NOMO-1 treated with dmso at 0.1 percent for 144 hours (cell line): Measurements from ENCODE around the gene USP32.
"Not testable (repeated sequence)": the region's sequence is repeated elsewhere in the genome, so short reads cannot be mapped to it uniquely, and the experiment has no call there.

Source experiments
- DNase-seq: peaks from one replicate; lab custom pipeline; 2025; ENCODE audit not compliant: unreplicated experiment; lab: John Stamatoyannopoulos, UW

USP32 gene

GRCh38 chr17:60186846-60187745 is 204.8 kb downstream of the USP32 start:
- not testable (repeated sequence) for DNase-seq

- DNase-seq: not testable (repeated sequence)
Measured at GRCh38 chr17:60186372-60186771, 205.6 kb downstream of the USP32 start.

DNA sequence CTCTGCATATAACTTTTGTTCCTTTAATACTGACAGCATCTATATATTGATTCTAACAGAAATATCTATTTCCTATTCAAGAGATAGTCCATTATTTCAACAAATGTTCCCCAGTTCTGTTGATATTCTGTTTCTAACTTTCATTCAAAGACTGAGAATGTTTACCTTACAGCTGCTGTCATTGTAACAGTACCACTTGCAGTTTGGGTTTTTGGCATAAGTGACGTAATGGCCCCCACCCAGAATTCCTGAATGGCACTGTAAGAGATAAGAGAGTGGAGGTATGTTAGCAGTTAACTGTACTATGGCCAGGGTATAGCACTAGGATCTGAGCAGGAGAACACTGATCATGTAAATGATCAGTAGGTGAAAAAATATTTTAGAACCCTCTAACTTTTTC is 211.6 kb downstream of the USP32 start:
- DNase-seq: not testable (repeated sequence)

- DNase-seq: not testable (repeated sequence)
Measured at GRCh38 chr17:60178180-60178579, 213.8 kb downstream of the USP32 start.

DNA sequence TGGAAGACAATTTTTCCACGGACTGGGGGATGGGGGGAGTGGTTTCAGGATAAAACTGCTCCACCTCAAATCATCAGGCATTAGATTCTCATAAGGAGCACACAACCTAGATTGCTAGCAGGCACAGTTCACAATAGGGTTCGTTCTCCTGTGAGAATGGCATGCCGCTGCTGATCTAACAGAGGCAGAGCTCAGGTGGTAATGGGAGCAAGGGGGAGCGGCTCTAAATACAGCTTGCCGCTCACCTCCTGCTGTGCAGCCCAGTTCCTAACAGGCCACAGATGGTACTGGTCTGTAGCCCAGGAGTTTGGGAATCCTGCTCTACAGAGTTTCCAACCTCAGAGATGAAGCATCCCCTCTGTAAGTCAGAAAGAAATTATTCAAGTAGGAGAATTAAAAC is 215.2 kb downstream of the USP32 start:
- not testable (repeated sequence) for DNase-seq

- not testable (repeated sequence) for DNase-seq
Measured at GRCh38 chr17:60174767-60175166, 217.2 kb downstream of the USP32 start.

DNA sequence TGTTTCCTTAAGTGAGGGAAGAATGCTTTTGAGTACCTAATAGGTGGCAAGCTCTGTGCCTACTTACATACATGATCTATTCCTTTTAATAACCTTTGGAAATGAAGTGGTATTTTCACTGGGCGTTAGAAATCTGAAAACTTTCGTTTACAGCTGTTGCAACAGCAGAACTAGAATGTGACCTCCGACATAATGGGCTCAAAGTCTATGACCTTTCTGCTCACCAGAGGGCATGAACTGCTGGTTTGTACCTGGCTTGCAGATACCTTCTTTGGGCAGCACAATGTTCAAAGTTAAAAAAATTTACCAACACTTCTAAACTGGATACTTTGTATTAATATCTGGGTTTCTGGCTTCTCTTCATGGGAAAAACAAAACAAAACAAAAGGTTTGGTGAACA is 217.9 kb downstream of the USP32 start:
- DNase-seq: no peak

- DNase-seq: no peak
Measured at GRCh38 chr17:60173304-60173819, 218.6 kb downstream of the USP32 start.

DNA sequence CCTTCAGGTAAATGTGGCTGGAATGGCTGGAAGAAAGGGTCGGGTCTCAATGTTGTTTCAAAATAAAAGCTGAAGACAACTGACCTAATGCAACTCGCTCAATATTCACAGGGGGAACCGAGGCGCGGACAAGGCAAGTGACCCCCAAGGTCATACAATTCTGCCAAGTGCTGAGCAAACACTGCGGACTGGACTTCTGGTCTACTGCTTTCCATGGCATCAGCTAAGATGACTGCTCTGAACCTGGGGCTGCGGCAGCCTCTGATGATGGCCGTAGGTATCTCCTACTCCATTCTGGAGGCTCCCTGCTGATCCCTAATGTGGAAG is 220.2 kb downstream of the USP32 start:
- DNase-seq: no peak

DNA sequence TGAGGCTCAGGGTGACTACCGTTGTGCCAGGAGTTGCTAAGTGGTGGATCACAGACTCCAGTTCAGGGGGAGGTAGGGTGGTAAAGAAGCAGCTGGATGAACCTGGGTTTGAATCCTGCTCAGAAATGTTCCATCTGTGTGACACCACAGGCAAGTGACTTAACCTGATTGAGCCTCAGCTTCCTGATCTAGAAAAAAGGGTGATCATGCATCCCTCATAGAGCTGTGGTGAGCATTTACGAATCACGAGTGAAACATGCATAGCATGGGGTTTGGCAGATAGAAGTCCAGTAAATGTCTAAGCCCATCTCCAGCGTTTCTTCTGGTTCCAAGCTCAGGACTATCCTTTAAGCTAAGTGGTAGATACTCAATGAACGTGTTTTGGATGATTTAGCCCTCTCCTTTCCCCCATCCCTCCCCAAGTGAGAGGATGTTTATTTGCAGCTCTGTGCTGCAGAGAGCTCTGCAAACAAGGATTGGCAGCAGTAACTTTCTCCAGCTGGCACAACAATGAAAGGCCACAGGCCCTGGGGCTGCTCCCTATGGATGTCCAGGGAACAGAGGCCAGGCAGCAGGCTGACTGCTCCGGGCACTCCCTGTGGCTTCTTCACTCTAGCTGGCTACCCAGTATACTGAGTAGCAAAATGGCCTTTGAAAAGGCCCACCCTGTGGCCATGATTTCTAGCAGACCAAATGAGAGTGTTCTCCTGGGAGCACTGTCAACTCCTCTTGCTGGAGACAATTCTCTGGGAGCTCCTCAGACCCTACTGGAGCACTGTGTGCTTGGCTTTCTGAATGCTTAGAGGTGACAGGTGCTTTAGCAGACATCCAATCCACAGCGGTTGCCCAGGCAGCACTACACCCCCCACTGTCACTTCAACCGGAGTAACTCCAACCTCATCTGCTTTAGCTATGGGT is 220.8 kb downstream of the USP32 start:
- no peak for DNase-seq

DNA sequence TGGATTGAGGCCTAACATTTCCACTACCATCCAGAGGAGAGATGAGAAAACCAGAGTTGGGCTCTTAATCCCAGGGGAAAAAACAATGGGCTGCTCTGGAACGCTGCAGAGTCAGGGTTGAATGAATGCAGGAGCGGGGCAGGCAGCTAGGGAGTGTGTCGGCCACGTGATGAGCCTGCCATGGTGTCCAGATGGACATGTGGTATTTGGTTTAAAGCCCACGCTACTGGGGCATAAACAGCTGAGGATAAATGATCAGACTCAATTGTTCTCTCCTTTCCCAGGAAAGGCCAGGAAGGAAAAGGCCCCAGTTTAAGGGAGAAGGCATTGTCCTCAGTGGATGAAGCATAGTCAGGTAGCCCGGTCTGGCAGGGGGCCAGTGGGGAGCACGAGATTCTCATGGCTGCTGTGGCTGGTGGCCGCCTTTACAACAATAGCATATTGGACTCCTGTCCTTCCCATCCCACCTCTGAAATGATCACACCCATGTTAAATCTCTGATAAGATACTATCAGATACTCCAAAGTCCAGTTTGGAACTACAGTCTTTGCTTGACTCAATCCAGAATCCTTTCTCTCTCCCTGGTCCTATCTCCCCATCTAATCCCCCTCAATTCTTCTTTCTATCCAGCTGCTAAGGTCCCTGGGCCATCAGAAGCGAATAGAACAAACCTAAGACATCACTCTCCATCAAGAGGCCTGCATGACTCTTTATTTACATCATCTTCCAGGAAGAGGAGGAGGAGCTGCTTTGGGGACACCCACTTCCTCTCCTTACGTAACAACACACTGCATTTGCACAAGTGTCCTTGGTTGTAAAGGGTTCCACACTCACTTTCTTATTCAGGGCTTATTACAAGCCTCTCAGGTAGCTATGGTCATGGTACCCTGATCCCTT is 221.8 kb downstream of the USP32 start:
- DNase-seq: peak; percentile 61

DNA sequence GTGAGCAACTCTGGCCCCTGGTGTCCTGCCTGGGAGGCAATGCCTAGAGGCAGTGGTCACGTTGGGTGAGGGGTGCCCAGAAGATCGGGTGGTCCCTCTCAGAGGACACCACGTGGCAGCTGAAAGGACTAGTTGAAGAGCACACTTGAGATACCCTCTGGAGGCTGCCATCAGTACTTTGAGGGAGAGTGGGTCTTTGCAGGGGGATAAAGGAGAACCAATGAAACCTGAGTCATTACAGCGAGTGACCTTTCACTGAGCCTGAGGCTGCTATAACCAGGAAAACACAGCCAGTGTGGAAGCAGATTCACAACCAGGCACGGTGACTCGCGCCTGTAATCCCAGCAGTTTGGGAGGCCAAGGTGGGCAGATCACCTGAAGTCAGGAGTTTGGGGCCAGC is 223.3 kb downstream of the USP32 start:
- no peak for DNase-seq

GRCh38 chr17:60167065-60167741 is 224.7 kb downstream of the USP32 start:
- DNase-seq: no peak

- DNase-seq: no peak
Measured at GRCh38 chr17:60165971-60166370, 226.0 kb downstream of the USP32 start.

GRCh38 chr17:60165223-60165622 is 226.7 kb downstream of the USP32 start:
- DNase-seq: no peak

DNA sequence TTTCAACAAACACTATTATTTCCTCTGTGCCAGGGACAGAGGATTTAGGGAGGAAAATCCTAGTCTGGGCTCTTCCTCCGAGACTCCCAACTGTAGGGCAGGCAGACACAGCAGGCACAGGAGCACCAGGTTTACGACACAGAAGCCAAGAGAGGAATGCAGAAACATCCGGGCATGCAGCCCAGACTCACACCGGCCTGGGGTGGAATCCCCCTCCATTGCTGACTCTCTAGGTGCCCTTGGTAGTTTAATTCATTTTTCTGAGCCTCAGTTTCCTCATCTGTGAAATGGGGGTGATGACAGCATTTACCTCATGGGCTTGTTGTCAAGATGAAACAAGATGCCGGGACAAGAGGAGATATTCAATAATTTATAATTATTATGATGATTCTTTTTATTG is 227.2 kb downstream of the USP32 start:
- DNase-seq: no peak

DNA sequence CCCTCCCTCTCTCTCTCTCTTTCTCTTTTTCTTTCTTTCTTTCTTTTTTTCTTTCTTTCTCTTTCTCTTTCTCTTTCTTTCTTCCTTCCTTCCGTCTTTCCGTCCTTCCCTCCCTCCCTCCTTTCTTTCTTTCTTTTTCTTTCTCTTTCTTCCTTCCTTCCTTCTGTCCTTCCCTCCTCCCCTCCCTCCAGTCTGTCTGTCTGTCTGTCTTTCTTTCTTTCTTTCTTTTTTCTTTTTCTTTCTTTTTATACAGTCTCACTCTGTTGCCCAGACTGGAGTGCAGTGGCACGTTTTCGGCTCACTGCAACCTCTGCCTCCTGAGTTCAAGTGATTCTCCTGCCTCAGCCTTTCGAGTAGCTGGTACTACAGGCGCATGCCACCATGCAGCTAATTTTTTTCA is 227.8 kb downstream of the USP32 start:
- no peak for DNase-seq

GRCh38 chr17:60163108-60163784 is 228.7 kb downstream of the USP32 start:
- DNase-seq: no peak

DNA sequence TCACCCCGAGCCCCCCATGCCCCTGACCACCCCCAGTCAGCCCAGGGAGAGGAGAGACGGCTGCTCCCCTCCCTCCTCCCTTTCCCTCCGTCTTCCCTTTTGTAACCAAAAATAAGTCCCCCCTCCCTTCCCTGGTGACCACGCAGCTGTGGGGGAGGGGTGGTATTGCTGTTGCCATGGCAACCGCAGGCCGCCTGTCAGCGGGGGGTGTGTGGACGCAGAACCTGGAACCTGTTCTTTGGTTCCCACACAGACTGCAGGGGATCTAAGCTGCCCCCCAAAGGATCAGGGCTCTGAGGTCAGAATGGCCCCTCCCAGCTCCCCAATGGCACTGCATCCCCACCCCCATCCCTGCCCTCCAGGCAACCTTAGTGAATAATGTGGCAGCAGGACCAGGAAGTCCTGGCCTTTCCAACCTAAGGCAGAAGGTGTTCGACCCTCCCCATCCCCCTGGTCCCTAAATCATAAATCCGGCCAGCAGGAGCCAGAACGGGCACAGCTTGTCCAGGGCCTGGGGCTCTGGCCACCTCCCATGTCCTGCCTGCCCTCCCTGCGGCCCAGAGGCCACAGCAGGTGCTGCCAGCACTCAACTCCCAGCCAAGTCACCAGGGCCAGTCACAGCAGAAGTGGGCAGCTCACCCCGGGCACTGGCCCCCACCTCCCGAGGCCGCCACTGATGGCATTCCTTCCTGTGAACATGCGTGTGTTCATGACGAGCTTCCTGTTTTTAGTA is 230.2 kb downstream of the USP32 start:
- DNase-seq: no peak
